Ovary (tissue), 3 donors: Measurements from ENCODE around the gene TPSG1.

Experiments
- CTCF ChIP-seq, 3 donors: fragments of 450-650 bp in 2 of 3; fragments of 200-600 bp in 1 of 3; IDR thresholded peaks; one replicate each; pipeline versions ENCODE4 v1.5.1 to v1.8.0; 2016 to 2022; ENCODE audit warnings: antibody characterized with exemption in 3 of 3, mild to moderate bottlenecking in 1 of 3
- EP300 ChIP-seq: sonication (generic); formaldehyde crosslinking; IDR thresholded peaks from one replicate; pipeline ENCODE4 v1.6.1; 2017; ENCODE audit warnings: antibody characterized with exemption
- POLR2A ChIP-seq: fragments of 450-650 bp; IDR thresholded peaks from one replicate; pipeline ENCODE4 v1.6.1; 2017; ENCODE audit warnings: antibody characterized with exemption, mild to moderate bottlenecking, moderate library complexity
- donor health status: DM: no; HTN: no; CAD: no.

GRCh38 chr16:1244881-1245280 is 19.8 kb upstream of the TPSG1 start:
- TF ChIP-seq POLR2A (no peak), CTCF (IDR thresholded peaks at IDR 0.05) (no peak), EP300 (no peak)
